Measurements from ENCODE around the gene CLSTN1. TPM values are rescaled to one million over a fixed set of nuclear protein-coding genes. Genes with fewer than 3 reads are reported as not detected.

The CLSTN1 gene
- total and polyA plus RNA-seq, 10 of the 15 experiments (the other 5 are each of a cell fraction or from before 2014, with no cell fraction given) = 2.7 to 64.4 (median 23.2) TPM

DNA sequence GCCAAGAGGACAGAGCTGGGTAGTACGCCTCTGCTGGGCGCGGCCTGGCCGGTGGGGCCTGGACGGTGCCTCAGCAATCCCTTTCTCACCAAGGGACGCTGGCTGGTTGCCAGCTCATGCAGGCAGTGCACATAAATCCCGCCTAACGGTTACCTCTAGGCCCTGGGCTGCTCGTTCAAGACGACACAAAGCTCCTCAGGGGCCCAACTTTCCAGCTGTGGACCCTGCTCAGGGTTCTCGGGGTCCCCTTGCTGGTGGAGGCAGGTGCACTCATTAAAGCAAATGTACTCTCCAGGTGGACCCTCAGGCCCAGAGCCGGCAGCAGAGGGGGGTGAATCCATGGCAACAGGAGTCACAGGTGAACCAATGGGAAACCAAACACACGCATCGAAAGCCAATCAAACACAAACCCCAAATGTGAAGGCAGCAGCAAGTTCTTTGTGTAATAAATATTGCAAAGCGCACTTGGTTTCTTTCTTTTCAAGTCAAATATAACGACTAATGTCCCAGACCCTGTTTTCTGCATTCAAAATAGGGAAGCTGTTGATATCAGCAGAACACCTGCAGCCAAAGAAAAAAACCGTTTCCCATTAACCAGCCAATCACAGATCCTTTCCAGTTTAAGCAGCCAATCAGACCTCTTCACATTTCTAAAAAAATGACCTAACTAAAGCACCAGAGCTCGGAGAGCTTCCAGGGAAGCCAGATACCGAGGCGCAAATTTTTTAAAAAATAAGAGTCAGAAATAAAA, 26.1 kb upstream of the CLSTN1 start:
- no peak overlapping the region for H3K9ac ChIP-seq (ENCODE audit: control insufficient read depth, insufficient read depth, low read length)
- TF ChIP-seq NFYB (IDR thresholded peaks at IDR 0.05; ENCODE audit: insufficient read depth, low read depth, low read length) = peak; percentile 39; the same call in 1 of the 2 replicates
- no peak for TF ChIP-seq TAF1 (IDR thresholded peaks at IDR 0.05; ENCODE audit: borderline replicate concordance, low read depth, low read length)
- TF ChIP-seq ZNF384 (IDR thresholded peaks at IDR 0.05; ENCODE audit: borderline replicate concordance, low read depth, low read length) = peak; percentile 52; the same call in 1 of the 2 replicates
- ChIA-PET CTCF (interaction anchor here (0.7 to 1.9 kb wide), 4 partner anchors 8 to 65 kb away, joined by 3 to 9 read pairs (median 3); no protein-coding TSS in a partner anchor), POLR2A (no interaction called here), RAD21 (ENCODE audit: unreplicated experiment) (interaction anchor here (0.8 kb wide), 1 partner anchor 14 kb away, joined by 3 read pairs; no protein-coding TSS in a partner anchor), SMC1A (ENCODE audit: uncharacterized antibody, unreplicated experiment) (interaction anchor here (1.0 to 1.7 kb wide), 3 partner anchors 11 to 65 kb away, joined by 3 to 8 read pairs (median 4); no protein-coding TSS in a partner anchor)
- 0 out of 2 replicates have a peak overlapping the region, but pooled peaks have one; percentile 60 for H3K4me2 ChIP-seq (ENCODE audit: control insufficient read depth, insufficient read depth)
- no peaks in the 10 kb centered on the region for H3K27me3 ChIP-seq (replicated peaks in 1 of 2; ENCODE audit: control insufficient read depth in 2 of 2, insufficient read depth in 2 of 2, low read length in 1 of 2)
- no peaks in the 10 kb centered on the region for H3K79me2 ChIP-seq (ENCODE audit: control insufficient read depth, insufficient read depth, low read length)
- intact Hi-C loops (cut with micrococcal nuclease; ENCODE audit: unreplicated experiment) = no loop called here
- no peaks in the 10 kb centered on the region for H4K20me1 ChIP-seq (ENCODE audit: control insufficient read depth, insufficient read depth)
- no peak for DNase-seq (ENCODE audit: low read depth, low spot score)
- no TSS peak for BruUV-seq (replicated peaks)
- peaks cover 8% of the 10 kb centered on the region for H3K4me1 ChIP-seq (ENCODE audit: control insufficient read depth, insufficient read depth, low read length)
- 43% methylated on average over 20 of the region's 20 CpGs for WGBS (ENCODE audit: insufficient coverage, insufficient replicate concordance, low lambda C conversion rate, missing lambda C conversion rate)
- H3K27ac ChIP-seq (ENCODE audit: control insufficient read depth, insufficient read depth) = no peak overlapping the region
- no peaks in the 10 kb centered on the region; the same call in 2 of the 3 replicates for H3K9me3 ChIP-seq (replicated peaks; ENCODE audit: control insufficient read depth, insufficient read depth, low read length)
- in situ Hi-C loops (cut with MboI) = no loop called here
- peak; percentile 46; the same call in 2 of the 3 replicates for ATAC-seq
- H3K36me3 ChIP-seq (ENCODE audit: control insufficient read depth in 2 of 2, insufficient read depth in 2 of 2, low read length in 1 of 2) = no peaks in the 10 kb centered on the region
- FAIRE-seq = peak; percentile 35
- H3K4me3 ChIP-seq = no peak overlapping the region
- H2AFZ ChIP-seq (ENCODE audit: control insufficient read depth, low read depth, low read length) = peak overlapping the region; percentile 68

DNA sequence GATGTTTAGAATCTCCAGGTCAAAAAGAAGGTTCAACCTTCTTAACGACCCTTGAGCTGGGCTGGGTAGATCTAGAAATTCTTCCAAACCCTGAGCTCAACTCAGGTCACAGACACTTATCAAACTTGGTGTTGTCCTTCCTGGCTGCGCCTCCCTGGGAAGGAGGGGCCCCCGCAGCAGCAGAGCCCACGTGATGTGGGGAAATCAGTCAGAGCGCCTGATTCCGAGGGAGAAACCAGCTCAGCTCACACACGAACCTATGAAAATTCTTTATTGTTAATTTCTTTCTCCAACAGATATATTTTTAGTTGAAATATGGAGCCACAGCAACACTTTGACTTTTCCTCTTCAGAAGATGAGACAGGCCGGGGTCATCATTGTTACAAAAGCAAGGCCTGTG, 24.3 kb upstream of the CLSTN1 start:
- FAIRE-seq (no peak), ATAC-seq (no peak), DNase-seq (ENCODE audit: low read depth, low spot score) (no peak)
- Histone ChIP-seq H3K4me2 (ENCODE audit: control insufficient read depth, insufficient read depth) (no peak overlapping the region), H3K4me1 (ENCODE audit: control insufficient read depth, insufficient read depth, low read length) (peaks cover 8% of the 10 kb centered on the region), H3K9me3 (replicated peaks; ENCODE audit: control insufficient read depth, insufficient read depth, low read length) (no peaks in the 10 kb centered on the region), H4K20me1 (ENCODE audit: control insufficient read depth, insufficient read depth) (no peaks in the 10 kb centered on the region), H2AFZ (ENCODE audit: control insufficient read depth, low read depth, low read length) (no peak overlapping the region), H3K79me2 (ENCODE audit: control insufficient read depth, insufficient read depth, low read length) (no peaks in the 10 kb centered on the region), H3K27me3 (replicated peaks in 1 of 2; ENCODE audit: control insufficient read depth in 2 of 2, insufficient read depth in 2 of 2, low read length in 1 of 2) (no peaks in the 10 kb centered on the region), H3K9ac (ENCODE audit: control insufficient read depth, insufficient read depth, low read length) (no peak overlapping the region), H3K36me3 (ENCODE audit: control insufficient read depth in 2 of 2, insufficient read depth in 2 of 2, low read length in 1 of 2) (no peaks in the 10 kb centered on the region), H3K27ac (ENCODE audit: control insufficient read depth, insufficient read depth) (no peak overlapping the region), H3K4me3 (no peak overlapping the region)
- POLR2A ChIA-PET = no interaction called here
- RAD21 ChIA-PET (ENCODE audit: unreplicated experiment) = interaction anchor here (1.4 kb wide), 1 partner anchor 63 kb away, joined by 5 read pairs; no protein-coding TSS in a partner anchor
- CTCF ChIA-PET = interaction anchor here (1.2 to 1.7 kb wide), 2 partner anchors 13 to 18 kb away, joined by 5 read pairs; no protein-coding TSS in a partner anchor
- SMC1A ChIA-PET (ENCODE audit: uncharacterized antibody, unreplicated experiment) = interaction anchor here (0.6 to 1.3 kb wide), 3 partner anchors 16 to 403 kb away, joined by 3 to 5 read pairs (median 3); no protein-coding TSS in a partner anchor
- 43% methylated on average over 8 of the region's 8 CpGs for WGBS (ENCODE audit: insufficient coverage, insufficient replicate concordance, low lambda C conversion rate, missing lambda C conversion rate)
- BruUV-seq (replicated peaks) = no TSS peak
- in situ Hi-C loops (cut with MboI) = no loop called here
- intact Hi-C loops (cut with micrococcal nuclease; ENCODE audit: unreplicated experiment) = no loop called here
- no peak for TF ChIP-seq ZNF217 (IDR thresholded peaks at IDR 0.05)
- no peak for TF ChIP-seq ZNF384 (IDR thresholded peaks at IDR 0.05; ENCODE audit: borderline replicate concordance, low read depth, low read length)
- TF ChIP-seq SREBF2 (IDR thresholded peaks at IDR 0.05; ENCODE audit: low read length) = no peak
- TF ChIP-seq CEBPB (IDR thresholded peaks at IDR 0.05; ENCODE audit: borderline replicate concordance in 1 of 2, low read depth in 2 of 2, low read length in 2 of 2) = no peak
- no peak for TF ChIP-seq EGR1 (IDR thresholded peaks at IDR 0.05; ENCODE audit: borderline replicate concordance in 1 of 2, low read depth in 2 of 2, low read length in 2 of 2)
- TF ChIP-seq SRF (IDR thresholded peaks at IDR 0.05; ENCODE audit: low read depth in 2 of 2, low read length in 2 of 2) = no peak
- TF ChIP-seq MYB (IDR thresholded peaks at IDR 0.05; ENCODE audit: borderline replicate concordance, low read depth, low read length) = no peak
- TF ChIP-seq, protein P1, sequence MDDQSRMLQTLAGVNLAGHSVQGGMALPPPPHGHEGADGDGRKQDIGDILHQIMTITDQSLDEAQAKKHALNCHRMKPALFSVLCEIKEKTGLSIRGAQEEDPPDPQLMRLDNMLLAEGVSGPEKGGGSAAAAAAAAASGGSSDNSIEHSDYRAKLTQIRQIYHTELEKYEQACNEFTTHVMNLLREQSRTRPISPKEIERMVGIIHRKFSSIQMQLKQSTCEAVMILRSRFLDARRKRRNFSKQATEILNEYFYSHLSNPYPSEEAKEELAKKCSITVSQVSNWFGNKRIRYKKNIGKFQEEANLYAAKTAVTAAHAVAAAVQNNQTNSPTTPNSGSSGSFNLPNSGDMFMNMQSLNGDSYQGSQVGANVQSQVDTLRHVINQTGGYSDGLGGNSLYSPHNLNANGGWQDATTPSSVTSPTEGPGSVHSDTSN (IDR thresholded peaks at IDR 0.05; ENCODE audit: insufficient replicate concordance, low read depth, low read length) = no peak
- TF ChIP-seq RCOR1 (conservative IDR thresholded peaks at IDR 0.05; ENCODE audit: low read depth, low read length) = no peak
- no peak for TF ChIP-seq SPI1 (IDR thresholded peaks at IDR 0.05; ENCODE audit: borderline replicate concordance, insufficient read depth, low read depth, low read length)
- TF ChIP-seq RELA (IDR thresholded peaks at IDR 0.05; ENCODE audit: borderline replicate concordance, partially characterized antibody) = no peak
- no peak for TF ChIP-seq CREM (IDR thresholded peaks at IDR 0.05; ENCODE audit: low read depth)
